HEK293 (cell line): ENCODE measurements around the gene CYBA.

ENCODE experiments used
- CTCF ChIA-PET: fragments of 350-600 bp; formaldehyde crosslinking; extraction: SDS; loops from one replicate; lab custom pipeline; 2021; ENCODE audit warnings: antibody characterized with exemption; lab: Yijun Ruan, JAX
- POLR2A ChIA-PET: fragments of 300-600 bp; formaldehyde crosslinking; extraction: SDS; loops from one replicate; lab custom pipeline; 2020; ENCODE audit warnings: antibody characterized with exemption, inconsistent platforms; lab: Yijun Ruan, JAX
- H3K27ac ChIP-seq: fragments of 200-500 bp; sonication (Bioruptor generic); 2 replicates; pipeline ENCODE4 v1.5.1; 2014; ENCODE audit warnings: low read depth, low read length, control low read depth, inconsistent platforms; ENCODE audit errors: extremely low read depth
- H3K36me3 ChIP-seq, 2 experiments: fragments of 200-500 bp in 1 of 2; sonication (Bioruptor generic) in 1 of 2; 1 replicate in 1 of 2; 2 replicates in 1 of 2; pipeline ENCODE4 v1.5.1; 2014 to 2017; ENCODE audit warnings: inconsistent platforms in 2 of 2, low read length in 2 of 2; ENCODE audit not compliant: control insufficient read depth in 2 of 2, insufficient read depth in 1 of 2
- H3K4me1 ChIP-seq: fragments of 200-500 bp; sonication (Bioruptor generic); 2 replicates; pipeline ENCODE4 v1.5.1; 2014; ENCODE audit warnings: mild to moderate bottlenecking, low read length, inconsistent platforms; ENCODE audit not compliant: control insufficient read depth, insufficient read depth
- H3K4me3 ChIP-seq: 2 replicates; pipeline ENCODE4 v1.5.1; 2011; ENCODE audit warnings: low read depth, mild to moderate bottlenecking, control low read depth, low read length, moderate library complexity
- H3K9me3 ChIP-seq: fragments of 200-500 bp; sonication (Bioruptor generic); 2 replicates; pipeline ENCODE4 v1.5.1; 2014; ENCODE audit warnings: low read depth, low read length, inconsistent platforms; ENCODE audit not compliant: control insufficient read depth, insufficient read depth
- CTCF ChIP-seq: fragments of 450-650 bp; formaldehyde crosslinking; IDR thresholded peaks from 2 replicates; pipeline ENCODE4 v1.5.1; 2016; ENCODE audit warnings: missing biosample characterization, missing genetic modification characterization
- IKZF3 ChIP-seq: fragments of 450-650 bp; IDR thresholded peaks from 2 replicates; pipeline ENCODE4 v1.5.0; 2018; ENCODE audit warnings: missing biosample characterization, mild to moderate bottlenecking, missing genetic modification characterization, moderate library complexity
- KLF1 ChIP-seq: fragments of 450-650 bp; formaldehyde crosslinking; IDR thresholded peaks from 2 replicates; pipeline ENCODE4 v1.5.1; 2016; ENCODE audit warnings: missing biosample characterization, missing genetic modification characterization
- KLF10 ChIP-seq: fragments of 450-650 bp; IDR thresholded peaks from 2 replicates; pipeline ENCODE4 v1.5.1; 2018; ENCODE audit warnings: missing biosample characterization, mild to moderate bottlenecking, missing genetic modification characterization
- PRDM4 ChIP-seq: fragments of 450-650 bp; formaldehyde crosslinking; IDR thresholded peaks from 2 replicates; pipeline ENCODE4 v1.5.1; 2017; ENCODE audit warnings: missing biosample characterization, missing genetic modification characterization
- WT1 ChIP-seq: fragments of 450-650 bp; formaldehyde crosslinking; IDR thresholded peaks from 2 replicates; pipeline ENCODE4 v1.5.1; 2016; ENCODE audit warnings: missing biosample characterization, missing genetic modification characterization
- ZBTB26 ChIP-seq: fragments of 450-650 bp; formaldehyde crosslinking; optimal IDR thresholded peaks from 2 replicates; pipeline ENCODE3; 2016; ENCODE audit warnings: missing biosample characterization, mild to moderate bottlenecking, missing genetic modification characterization
- ZFP41 ChIP-seq: fragments of 450-650 bp; formaldehyde crosslinking; IDR thresholded peaks from 2 replicates; pipeline ENCODE4 v1.5.1; 2016; ENCODE audit warnings: missing biosample characterization, missing genetic modification characterization, borderline replicate concordance
- ZNF16 ChIP-seq: fragments of 450-650 bp; formaldehyde crosslinking; IDR thresholded peaks from 2 replicates; pipeline ENCODE4 v1.5.1; 2016; ENCODE audit warnings: low read depth, missing biosample characterization, missing genetic modification characterization
- ZNF169 ChIP-seq: fragments of 450-650 bp; formaldehyde crosslinking; IDR thresholded peaks from 2 replicates; pipeline ENCODE4 v1.5.1; 2016; ENCODE audit warnings: missing biosample characterization, missing genetic modification characterization
- ZNF341 ChIP-seq: fragments of 450-650 bp; formaldehyde crosslinking; IDR thresholded peaks from 2 replicates; pipeline ENCODE4; 2016; ENCODE audit warnings: low read depth, missing biosample characterization, missing genetic modification characterization
- ZNF398 ChIP-seq: fragments of 450-650 bp; formaldehyde crosslinking; IDR thresholded peaks from 2 replicates; pipeline ENCODE4 v1.5.1; 2017; ENCODE audit warnings: missing biosample characterization, missing genetic modification characterization
- ZNF654 ChIP-seq: fragments of 450-650 bp; formaldehyde crosslinking; IDR thresholded peaks from 2 replicates; pipeline ENCODE4 v1.5.1; 2016; ENCODE audit warnings: low read depth, missing biosample characterization, missing genetic modification characterization
- ZNF704 ChIP-seq: fragments of 450-650 bp; formaldehyde crosslinking; IDR thresholded peaks from 2 replicates; pipeline ENCODE4 v1.5.1; 2016; ENCODE audit warnings: missing biosample characterization, missing genetic modification characterization
- ZNF791 ChIP-seq: fragments of 450-650 bp; formaldehyde crosslinking; IDR thresholded peaks from 2 replicates; pipeline ENCODE4 v1.5.1; 2016; ENCODE audit warnings: missing biosample characterization, missing genetic modification characterization
- ZNF792 ChIP-seq: fragments of 450-650 bp; formaldehyde crosslinking; IDR thresholded peaks from 2 replicates; pipeline ENCODE4 v1.5.1; 2016; ENCODE audit warnings: missing biosample characterization, missing genetic modification characterization

CYBA gene

GRCh38 chr16:88685156-88686061 is 34.6 kb upstream of the CYBA start (continued):
- TF ChIP-seq PRDM4 (tag by site-specific recombination) (peak; percentile 84), ZNF704 (tag by site-specific recombination) (no peak), ZNF398 (tag by site-specific recombination) (0 out of 2 replicates have a peak, but pooled peaks have one; percentile 14), ZNF341 (tag by site-specific recombination) (no peak), IKZF3 (tag by site-specific recombination) (no peak), KLF10 (tag by site-specific recombination) (no peak), WT1 (no peak), KLF1 (tag by site-specific recombination) (no peak), CTCF (tag by site-specific recombination) (peak; percentile 84), ZNF16 (tag by site-specific recombination) (no peak), ZNF791 (tag by site-specific recombination) (no peak), ZNF654 (tag by site-specific recombination) (no peak)

- TF ChIP-seq ZNF792 (tag by site-specific recombination) (no peak), ZBTB26 (tag by site-specific recombination) (no peak), ZNF169 (tag by site-specific recombination) (no peak), ZFP41 (tag by site-specific recombination) (no peak)
- H3K4me1 ChIP-seq, result peaks cover 9% of the 10 kb centered on the region; the same call in 1 of the 2 replicates
- CTCF ChIA-PET, result interaction anchor here (0.7 to 1.4 kb wide), 4 partner anchors 17 to 313 kb away, joined by 3 to 4 read pairs (median 3); no protein-coding TSS in a partner anchor
- POLR2A ChIA-PET, result no interaction called here
- H3K36me3 ChIP-seq, result no peaks in the 10 kb centered on the region
- H3K9me3 ChIP-seq, result no peaks in the 10 kb centered on the region
- no peak overlapping the region for H3K27ac ChIP-seq
- H3K4me3 ChIP-seq, result no peak overlapping the region
These were observed 33.8 kb upstream of the CYBA start for GRCh38 chr16:88684569-88685155.
